Thyroid gland (tissue), 4 donors: ENCODE measurements around the gene INHBA. TPM values are rescaled to one million over a fixed set of nuclear protein-coding genes. Genes with fewer than 3 reads are reported as not detected.

Experiments used
- DNase-seq, 2 donors: peaks; one replicate each; pipeline ENCODE4 v3.0.0-alpha.2; 2019
- H3K27ac ChIP-seq, 3 donors: fragments of 200-600 bp; sonication (generic); 1 replicate in 2 of 3; 2 replicates in 1 of 3; pipeline ENCODE4 v1.5.1; 2016 to 2019; ENCODE audit warnings: mild to moderate bottlenecking in 1 of 3, moderate library complexity in 1 of 3
- H3K27me3 ChIP-seq: fragments of 200-600 bp; sonication (generic); one replicate; pipeline ENCODE4 v1.5.1; 2019
- H3K36me3 ChIP-seq, 2 donors: fragments of 200-600 bp; sonication (generic); one replicate each; pipeline ENCODE4 v1.5.1; 2016 to 2019
- H3K4me1 ChIP-seq, 2 donors: fragments of 200-600 bp; sonication (generic); one replicate each; pipeline ENCODE4 v1.5.1; 2017 to 2019
- H3K4me3 ChIP-seq, 3 donors: fragments of 200-600 bp; sonication (generic); replicated peaks in 1 of 3; 1 replicate in 2 of 3; 2 replicates in 1 of 3; pipeline ENCODE4 v1.5.1; 2016; ENCODE audit warnings: mild to moderate bottlenecking in 1 of 3
- H3K9me3 ChIP-seq: fragments of 200-600 bp; sonication (generic); one replicate; pipeline ENCODE4 v1.5.1; 2017
- CTCF ChIP-seq, 6 experiments: fragments of 200-600 bp in 3 of 6; fragments of 450-650 bp in 3 of 6; sonication (generic) in 3 of 6; IDR thresholded peaks; one replicate each; pipeline ENCODE4 v1.5.1; 2016 to 2019; ENCODE audit warnings: antibody characterized with exemption in 6 of 6, mild to moderate bottlenecking in 2 of 6, inconsistent platforms in 1 of 6, moderate library complexity in 1 of 6
- POLR2A ChIP-seq, 2 donors: fragments of 450-650 bp; IDR thresholded peaks; one replicate each; pipeline ENCODE4 v1.6.1; 2017; ENCODE audit warnings: antibody characterized with exemption in 2 of 2, mild to moderate bottlenecking in 2 of 2, moderate library complexity in 1 of 2
- WGBS, 2 donors: methylation state at CpG; one replicate each; pipeline ENCODE4 v1.1.5; 2017; 5-methylcytosine and 5-hydroxymethylcytosine counted together
- intact Hi-C: fragments of 100-400 bp; cut with DNase I; formaldehyde crosslinking; loops from one replicate; pipeline ENCODE4 v1.15.1; 2023
- total RNA-seq, 4 donors: library from RNA; depleted of rRNA; stranded (reverse); fragments of >200 nt; gene quantifications; one replicate each; pipeline ENCODE4 v1.2.3, GENCODE V29; 2016

INHBA gene
- total RNA-seq, 4 donors from 2014 or later: 1.3 to 3.0 (median 1.5) TPM

GRCh38 chr7:41641665-41642014 is 61.2 kb downstream of the INHBA start:
- WGBS, 2 donors: 93 to 97% methylated on average over 2 of the region's 2 CpGs
- TF ChIP-seq POLR2A (IDR thresholded peaks at IDR 0.05) (no peak), CTCF (IDR thresholded peaks at IDR 0.05) (no peak)
- H3K9me3 ChIP-seq: no peaks in the 10 kb centered on the region
- H3K36me3 ChIP-seq: no peaks in the 10 kb centered on the region
- no peaks in the 10 kb centered on the region for H3K27me3 ChIP-seq
- no peaks in the 10 kb centered on the region for H3K4me1 ChIP-seq
- H3K4me3 ChIP-seq: no peak overlapping the region
- intact Hi-C loops: no loop called here
- no peak for DNase-seq
- H3K27ac ChIP-seq: no peak overlapping the region

GRCh38 chr7:41641011-41641664 is 61.8 kb downstream of the INHBA start:
- TF ChIP-seq POLR2A (IDR thresholded peaks at IDR 0.05) (no peak), CTCF (IDR thresholded peaks at IDR 0.05) (no peak)
- H3K27me3 ChIP-seq: no peaks in the 10 kb centered on the region
- no peaks in the 10 kb centered on the region for H3K9me3 ChIP-seq
- H3K36me3 ChIP-seq: no peaks in the 10 kb centered on the region
- H3K27ac ChIP-seq: no peak overlapping the region
- WGBS, 2 donors: 72 to 76% methylated on average over 6 of the region's 6 CpGs
- intact Hi-C loops: no loop called here
- no peaks in the 10 kb centered on the region for H3K4me1 ChIP-seq
- H3K4me3 ChIP-seq: no peak overlapping the region
- no peak for DNase-seq

DNA sequence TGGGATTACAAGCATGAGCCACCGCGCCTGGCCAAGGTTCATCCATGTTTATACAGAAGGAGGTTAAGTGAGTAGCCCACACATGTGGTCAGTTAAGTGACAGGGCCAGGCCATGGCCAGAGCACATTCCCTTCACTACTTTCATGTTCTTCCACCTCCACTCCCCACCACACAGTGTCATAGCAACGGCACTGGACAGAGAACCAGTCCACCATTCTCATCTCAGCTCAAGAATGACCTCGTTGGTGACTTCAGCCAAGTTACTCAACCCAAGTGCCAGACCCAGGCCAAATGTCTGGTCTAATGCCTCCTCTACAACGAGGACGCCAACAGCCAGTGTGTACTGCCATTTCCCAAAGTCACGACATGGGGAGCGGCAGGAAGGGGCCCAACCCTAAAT is 62.4 kb downstream of the INHBA start:
- Histone ChIP-seq H3K4me1 (no peaks in the 10 kb centered on the region), H3K4me3 (no peak overlapping the region), H3K9me3 (no peaks in the 10 kb centered on the region), H3K36me3 (no peaks in the 10 kb centered on the region), H3K27ac (no peak overlapping the region), H3K27me3 (no peaks in the 10 kb centered on the region)
- DNase-seq: no peak
- intact Hi-C loops: no loop called here
- WGBS, 2 donors: 75 to 87% methylated on average over 8 of the region's 8 CpGs
- TF ChIP-seq POLR2A (IDR thresholded peaks at IDR 0.05) (no peak), CTCF (IDR thresholded peaks at IDR 0.05) (no peak)

DNA sequence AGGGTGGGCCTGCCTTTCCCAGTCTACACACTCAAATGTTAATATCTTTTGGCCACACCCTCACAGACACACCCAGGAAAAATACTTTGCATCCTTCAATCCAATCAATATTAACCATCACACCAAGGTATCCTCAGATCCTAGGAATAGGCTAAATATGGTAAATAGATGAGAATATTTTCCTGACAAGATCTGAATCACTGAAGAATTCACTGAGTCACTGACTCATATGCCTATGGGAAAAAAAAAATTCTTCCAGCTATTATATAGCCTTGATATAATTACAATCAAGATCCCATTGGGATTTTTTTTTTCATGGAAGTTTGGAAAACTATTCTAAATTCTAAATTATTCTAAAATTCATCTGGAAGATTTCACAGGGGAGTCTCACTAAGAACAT is 65.8 kb downstream of the INHBA start:
- DNase-seq: no peak
- H3K4me1 ChIP-seq: no peaks in the 10 kb centered on the region
- H3K27me3 ChIP-seq: no peaks in the 10 kb centered on the region
- no peaks in the 10 kb centered on the region for H3K9me3 ChIP-seq
- H3K4me3 ChIP-seq: no peak overlapping the region
- no peak overlapping the region for H3K27ac ChIP-seq
- TF ChIP-seq POLR2A (IDR thresholded peaks at IDR 0.05) (no peak), CTCF (IDR thresholded peaks at IDR 0.05) (no peak)
- intact Hi-C loops: no loop called here
- no peaks in the 10 kb centered on the region for H3K36me3 ChIP-seq
